ENCODE measurements around the gene CAMKMT. TPM values are rescaled to one million over a fixed set of nuclear protein-coding genes. Genes with fewer than 3 reads are reported as not detected.

CAMKMT gene
- total RNA-seq, 4 donors from 2014 or later = 4.5 to 57.9 (median 15.4) TPM

DNA sequence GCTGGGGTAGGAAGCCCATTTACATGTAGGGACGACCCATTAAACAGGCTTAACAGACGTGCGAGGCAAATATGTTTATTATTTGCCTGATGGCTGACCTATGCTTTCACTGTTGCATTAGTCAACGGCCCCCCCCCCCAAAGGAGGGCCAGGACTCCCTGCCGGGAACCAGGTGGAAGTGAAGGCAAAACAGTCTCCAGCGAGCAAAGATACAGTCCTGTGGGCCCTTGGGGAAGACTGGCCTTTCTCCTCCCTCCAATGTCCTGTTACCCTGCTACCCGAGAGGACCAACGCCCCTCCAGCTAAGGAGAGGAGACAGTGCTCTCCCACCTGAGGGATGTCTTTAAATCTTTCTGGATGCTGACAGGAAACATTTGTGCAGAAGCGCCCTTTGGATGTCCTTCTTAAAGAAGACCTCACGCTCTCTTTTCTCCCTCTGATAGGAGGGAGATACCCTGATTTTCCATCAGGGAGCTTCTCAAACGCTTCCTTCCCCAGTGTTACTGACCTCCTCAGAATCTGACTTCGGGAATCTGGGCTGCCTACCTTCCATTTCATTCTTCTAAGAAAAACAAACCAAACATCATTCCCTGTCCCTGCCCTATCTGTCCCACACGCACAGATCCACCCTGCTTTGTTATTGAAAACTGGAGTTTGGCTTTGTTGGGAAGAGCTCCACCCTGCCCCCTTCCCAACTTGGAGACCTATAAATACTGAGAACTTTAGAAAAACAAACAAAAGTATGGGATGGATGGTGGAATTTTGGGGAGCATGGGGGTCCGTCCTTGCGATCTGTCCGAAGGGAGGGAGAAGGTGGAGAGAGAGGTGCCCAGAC, 443.9 kb downstream of the CAMKMT start:
- H3K27me3 ChIP-seq = peaks cover 97% of the 10 kb centered on the region
- H3K27ac ChIP-seq = no peak overlapping the region
- H3K4me1 ChIP-seq = peaks cover 0 to 14% (median 11%) of the 10 kb centered on the region in 4 donors
- no peaks in the 10 kb centered on the region for H3K36me3 ChIP-seq
- no peak for TF ChIP-seq EP300 (IDR thresholded peaks at IDR 0.05; ENCODE audit: low read depth)
- TF ChIP-seq POLR2A (IDR thresholded peaks at IDR 0.05) = no peak
- TF ChIP-seq POLR2AphosphoS5 (IDR thresholded peaks at IDR 0.05) = no peak
- TF ChIP-seq, protein P1, sequence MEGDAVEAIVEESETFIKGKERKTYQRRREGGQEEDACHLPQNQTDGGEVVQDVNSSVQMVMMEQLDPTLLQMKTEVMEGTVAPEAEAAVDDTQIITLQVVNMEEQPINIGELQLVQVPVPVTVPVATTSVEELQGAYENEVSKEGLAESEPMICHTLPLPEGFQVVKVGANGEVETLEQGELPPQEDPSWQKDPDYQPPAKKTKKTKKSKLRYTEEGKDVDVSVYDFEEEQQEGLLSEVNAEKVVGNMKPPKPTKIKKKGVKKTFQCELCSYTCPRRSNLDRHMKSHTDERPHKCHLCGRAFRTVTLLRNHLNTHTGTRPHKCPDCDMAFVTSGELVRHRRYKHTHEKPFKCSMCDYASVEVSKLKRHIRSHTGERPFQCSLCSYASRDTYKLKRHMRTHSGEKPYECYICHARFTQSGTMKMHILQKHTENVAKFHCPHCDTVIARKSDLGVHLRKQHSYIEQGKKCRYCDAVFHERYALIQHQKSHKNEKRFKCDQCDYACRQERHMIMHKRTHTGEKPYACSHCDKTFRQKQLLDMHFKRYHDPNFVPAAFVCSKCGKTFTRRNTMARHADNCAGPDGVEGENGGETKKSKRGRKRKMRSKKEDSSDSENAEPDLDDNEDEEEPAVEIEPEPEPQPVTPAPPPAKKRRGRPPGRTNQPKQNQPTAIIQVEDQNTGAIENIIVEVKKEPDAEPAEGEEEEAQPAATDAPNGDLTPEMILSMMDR (IDR thresholded peaks at IDR 0.05) = no peak
- intact Hi-C loops (cut with DNase I; ENCODE audit: low total_unique reads) = no loop called here
- 0 to 19% methylated on average over 3 to 16 of the region's 16 CpGs for WGBS, 2 donors (ENCODE audit: low coverage in 1 of 2)
- no peak for DNase-seq
- no peak overlapping the region for H3K4me3 ChIP-seq
- in situ Hi-C loops (cut with MboI; ENCODE audit: low pct_ligation_motif_present in 1 of 4, low pct_unique_long_range_greater_than_20kb in 1 of 4, low sequenced_read_pairs in 3 of 4) = no loop called here
- H3K9me3 ChIP-seq = no peaks in the 10 kb centered on the region

DNA sequence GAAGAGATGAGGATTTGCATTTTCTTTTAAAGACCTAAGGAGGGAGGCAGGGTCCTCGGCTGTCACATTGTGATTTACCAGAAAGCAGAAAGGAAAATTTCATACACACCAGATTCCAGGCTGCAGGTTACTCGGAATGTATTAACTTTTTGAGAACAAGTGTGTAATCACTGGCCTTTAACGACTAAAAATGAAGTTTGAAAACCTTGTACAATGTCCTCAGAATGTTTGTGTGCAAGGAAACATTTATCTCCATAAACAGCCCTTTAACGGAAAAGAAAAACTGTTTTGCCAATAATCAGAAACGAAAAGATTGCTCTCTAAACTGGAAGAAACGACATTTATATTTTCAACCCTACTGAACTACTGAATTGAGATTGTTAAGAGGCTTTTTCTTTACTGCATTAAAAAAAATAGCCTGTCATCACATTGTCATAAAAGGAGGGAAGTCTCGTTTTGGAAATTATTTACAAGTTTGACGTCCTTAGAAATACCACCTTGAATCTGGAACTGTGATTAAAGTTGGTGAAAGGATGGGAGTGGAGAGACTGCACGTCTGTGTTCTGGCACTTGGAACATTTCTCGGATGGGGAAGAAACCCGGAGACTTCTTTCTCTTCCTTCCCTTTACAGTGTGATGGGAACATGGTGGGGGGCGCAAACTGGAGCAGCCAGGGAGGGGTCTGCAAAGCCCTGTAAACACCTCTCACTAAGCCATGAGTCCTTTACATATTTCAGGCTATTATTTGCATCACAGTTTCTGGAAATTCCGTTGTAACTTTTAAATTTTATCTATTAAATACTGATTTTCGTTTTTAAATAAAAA, 445.7 kb downstream of the CAMKMT start:
- WGBS, 2 donors (ENCODE audit: low coverage in 1 of 2) = 9 to 20% methylated on average over 12 to 14 of the region's 14 CpGs
- Histone ChIP-seq H3K9me3 (no peaks in the 10 kb centered on the region), H3K4me1 (peaks cover 0 to 4% (median 3%) of the 10 kb centered on the region in 4 donors), H3K27ac (no peak overlapping the region), H3K4me3 (no peak overlapping the region), H3K27me3 (peaks cover 88% of the 10 kb centered on the region), H3K36me3 (no peaks in the 10 kb centered on the region)
- in situ Hi-C loops (cut with MboI; ENCODE audit: low pct_ligation_motif_present in 1 of 4, low pct_unique_long_range_greater_than_20kb in 1 of 4, low sequenced_read_pairs in 3 of 4) (no loop called here), intact Hi-C loops (cut with DNase I; ENCODE audit: low total_unique reads) (no loop called here)
- no peak for DNase-seq
- TF ChIP-seq EP300 (IDR thresholded peaks at IDR 0.05; ENCODE audit: low read depth) (no peak), POLR2A (IDR thresholded peaks at IDR 0.05) (no peak), POLR2AphosphoS5 (IDR thresholded peaks at IDR 0.05) (no peak)
- TF ChIP-seq, protein P1 (IDR thresholded peaks at IDR 0.05) = no peak

GRCh38 chr2:44810892-44811530, 449.3 kb downstream of the CAMKMT start:
- no peak for DNase-seq
- Histone ChIP-seq H3K27ac (no peak overlapping the region), H3K27me3 (peaks cover 52% of the 10 kb centered on the region), H3K9me3 (no peaks in the 10 kb centered on the region), H3K36me3 (no peaks in the 10 kb centered on the region), H3K4me3 (no peak overlapping the region), H3K4me1 (no peaks in the 10 kb centered on the region)
- in situ Hi-C loops (cut with MboI; ENCODE audit: low pct_ligation_motif_present in 1 of 4, low pct_unique_long_range_greater_than_20kb in 1 of 4, low sequenced_read_pairs in 3 of 4) (no loop called here), intact Hi-C loops (cut with DNase I; ENCODE audit: low total_unique reads) (no loop called here)
- 84% methylated on average over 6 to 22 of the region's 22 CpGs for WGBS, 2 donors (ENCODE audit: low coverage in 1 of 2)
- TF ChIP-seq POLR2AphosphoS5 (IDR thresholded peaks at IDR 0.05) = no peak
- no peak for TF ChIP-seq POLR2A (IDR thresholded peaks at IDR 0.05)
- no peak for TF ChIP-seq EP300 (IDR thresholded peaks at IDR 0.05; ENCODE audit: low read depth)
- TF ChIP-seq, protein P1 (IDR thresholded peaks at IDR 0.05) = no peak

DNA sequence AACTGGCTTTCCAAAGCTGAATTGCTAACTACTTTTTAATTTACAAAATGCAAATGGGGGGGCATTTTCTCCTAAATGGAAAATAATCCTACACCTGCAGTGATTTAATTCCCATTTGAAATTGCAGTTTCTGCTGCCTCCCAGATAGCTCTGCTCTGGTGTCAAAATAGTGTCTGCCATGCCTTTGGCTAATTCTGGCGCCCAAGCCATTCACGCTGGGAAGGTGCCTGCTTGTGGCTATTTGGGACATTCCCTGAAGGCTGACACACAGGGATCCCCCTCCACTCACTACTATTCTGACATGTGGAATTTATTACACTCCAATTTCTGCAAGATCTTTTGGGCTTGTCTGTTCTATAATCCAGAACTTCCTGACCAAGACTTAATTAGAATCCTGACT, 451.4 kb downstream of the CAMKMT start:
- 92 to 100% methylated on average over 2 of the region's 2 CpGs for WGBS, 2 donors (ENCODE audit: low coverage in 1 of 2)
- Histone ChIP-seq H3K27me3 (peaks cover 30% of the 10 kb centered on the region), H3K4me3 (no peak overlapping the region), H3K4me1 (peaks cover 0 to 4% (median 0%) of the 10 kb centered on the region in 4 donors), H3K36me3 (no peaks in the 10 kb centered on the region), H3K27ac (no peak overlapping the region), H3K9me3 (no peaks in the 10 kb centered on the region)
- TF ChIP-seq, protein P1 (IDR thresholded peaks at IDR 0.05) = no peak
- no peak for TF ChIP-seq EP300 (IDR thresholded peaks at IDR 0.05; ENCODE audit: low read depth)
- no peak for TF ChIP-seq POLR2A (IDR thresholded peaks at IDR 0.05)
- TF ChIP-seq POLR2AphosphoS5 (IDR thresholded peaks at IDR 0.05) = no peak
- DNase-seq = no peak
- in situ Hi-C loops (cut with MboI; ENCODE audit: low pct_ligation_motif_present in 1 of 4, low pct_unique_long_range_greater_than_20kb in 1 of 4, low sequenced_read_pairs in 3 of 4) = no loop called here
- intact Hi-C loops (cut with DNase I; ENCODE audit: low total_unique reads) = no loop called here

Data from transverse colon (tissue), 4 donors.